Dendritic cell treated with granulocyte-macrophage colony-stimulating factor and Interleukin-4, amounts not matched to agents 40 ng/mL and 50 ng/mL, for 4 days (primary cell): ENCODE data around the gene TRIM33.
"Not testable (repeated sequence)": the region's sequence is repeated elsewhere in the genome, so short reads cannot be mapped to it uniquely, and the experiment has no call there.

Experiments
- H3K27ac Mint-ChIP-seq: one replicate; pipeline ENCODE4 v1.8.0; 2022; ENCODE audit warnings: mild to moderate bottlenecking, mixed read lengths
- H3K27me3 Mint-ChIP-seq: one replicate; pipeline ENCODE4 v1.8.0; 2022; ENCODE audit warnings: mild to moderate bottlenecking, mixed read lengths
- H3K36me3 Mint-ChIP-seq: one replicate; pipeline ENCODE4 v1.8.0; 2022; ENCODE audit warnings: low read depth, mixed read lengths
- H3K4me1 Mint-ChIP-seq: one replicate; pipeline ENCODE4 v1.8.0; 2022; ENCODE audit warnings: low read depth, mixed read lengths
- H3K4me3 Mint-ChIP-seq: one replicate; pipeline ENCODE4 v1.8.0; 2022; ENCODE audit warnings: mild to moderate bottlenecking, moderate library complexity, mixed read lengths
- H3K9me3 Mint-ChIP-seq: one replicate; pipeline ENCODE4 v1.8.0; 2022; ENCODE audit warnings: mixed read lengths
- intact Hi-C: fragments of 100-400 bp; cut with micrococcal nuclease; formaldehyde crosslinking; loops from one replicate; pipeline ENCODE4 v1.15.0; 2022

Gene TRIM33

DNA sequence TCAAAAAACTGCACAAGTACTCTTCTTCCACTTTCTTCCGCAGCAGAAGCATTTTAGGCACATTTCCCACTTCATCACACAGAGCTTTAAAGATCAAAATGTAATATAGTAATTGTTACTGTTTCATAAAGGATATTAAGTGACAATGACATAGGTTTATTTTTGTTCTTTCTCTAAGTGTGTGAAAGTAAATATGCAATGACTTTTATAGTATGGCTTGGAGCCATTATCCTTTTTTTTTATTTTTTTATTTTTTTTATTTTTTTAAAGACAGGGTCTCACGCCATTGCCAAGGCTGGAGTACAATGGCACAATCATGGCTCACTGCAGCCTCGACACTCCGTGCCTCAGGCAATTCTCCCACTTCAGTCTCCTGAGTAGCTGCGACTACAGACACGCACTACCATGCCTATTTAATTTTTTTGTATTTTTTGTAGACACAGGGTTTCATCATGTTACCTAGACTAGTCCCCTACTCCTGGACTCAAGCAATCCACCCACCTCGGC, 7.0 kb downstream of the TRIM33 start:
- no peak overlapping the region for H3K27ac Mint-ChIP-seq
- no peak overlapping the region for H3K4me3 Mint-ChIP-seq
- intact Hi-C loops, result no loop called here
- no peaks in the 10 kb centered on the region for H3K9me3 Mint-ChIP-seq
- peaks cover 9% of the 10 kb centered on the region for H3K36me3 Mint-ChIP-seq
- peaks cover 62% of the 10 kb centered on the region for H3K4me1 Mint-ChIP-seq
- no peaks in the 10 kb centered on the region for H3K27me3 Mint-ChIP-seq

DNA sequence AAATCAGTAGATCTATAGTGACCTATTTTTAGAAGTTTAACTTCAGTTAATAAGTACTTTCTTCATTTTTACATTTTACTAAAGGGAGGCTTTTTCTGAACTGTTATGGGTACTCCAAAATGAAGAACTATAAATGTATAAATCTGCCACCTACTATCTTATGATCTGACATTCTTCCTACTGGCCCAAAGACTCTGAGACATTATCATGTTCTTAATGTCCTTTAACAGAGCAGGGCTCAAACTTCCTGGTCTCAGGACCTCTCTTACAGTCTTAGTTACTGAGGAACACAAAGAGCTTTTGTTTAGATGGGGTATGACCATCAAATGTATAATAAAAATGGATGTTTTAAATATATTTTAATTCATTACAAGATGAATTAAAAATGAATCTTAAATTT, 8.9 kb downstream of the TRIM33 start:
- Mint-ChIP-seq H3K27ac (no peak overlapping the region), H3K36me3 (peaks cover 13% of the 10 kb centered on the region), H3K27me3 (no peaks in the 10 kb centered on the region), H3K4me1 (peaks cover 50% of the 10 kb centered on the region), H3K9me3 (no peaks in the 10 kb centered on the region), H3K4me3 (no peak overlapping the region)
- intact Hi-C loops, result no loop called here

DNA sequence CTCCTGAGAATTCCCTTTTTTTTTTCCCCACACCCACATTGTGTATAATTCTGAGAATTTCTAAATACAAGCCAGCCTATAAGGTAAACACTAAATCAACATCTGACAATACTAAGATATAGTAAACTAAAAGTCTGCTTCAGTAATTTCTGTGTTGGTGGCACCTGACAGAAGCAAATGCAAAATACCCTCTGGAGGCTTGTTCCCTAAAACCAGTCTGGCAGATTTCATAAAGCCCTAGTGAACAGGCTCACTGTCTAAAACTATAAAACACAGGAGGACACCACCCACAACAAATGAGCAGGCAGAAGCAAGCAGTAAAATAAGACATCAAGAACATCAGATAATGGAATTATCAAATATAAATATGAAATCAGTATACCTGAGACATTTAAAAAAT, 11.5 kb downstream of the TRIM33 start:
- peaks cover 6% of the 10 kb centered on the region for H3K36me3 Mint-ChIP-seq
- H3K27ac Mint-ChIP-seq, result peak overlapping the region; percentile 37
- no peaks in the 10 kb centered on the region for H3K27me3 Mint-ChIP-seq
- intact Hi-C loops, result no loop called here
- H3K9me3 Mint-ChIP-seq, result no peaks in the 10 kb centered on the region
- H3K4me3 Mint-ChIP-seq, result no peak overlapping the region
- H3K4me1 Mint-ChIP-seq, result peaks cover 40% of the 10 kb centered on the region

DNA sequence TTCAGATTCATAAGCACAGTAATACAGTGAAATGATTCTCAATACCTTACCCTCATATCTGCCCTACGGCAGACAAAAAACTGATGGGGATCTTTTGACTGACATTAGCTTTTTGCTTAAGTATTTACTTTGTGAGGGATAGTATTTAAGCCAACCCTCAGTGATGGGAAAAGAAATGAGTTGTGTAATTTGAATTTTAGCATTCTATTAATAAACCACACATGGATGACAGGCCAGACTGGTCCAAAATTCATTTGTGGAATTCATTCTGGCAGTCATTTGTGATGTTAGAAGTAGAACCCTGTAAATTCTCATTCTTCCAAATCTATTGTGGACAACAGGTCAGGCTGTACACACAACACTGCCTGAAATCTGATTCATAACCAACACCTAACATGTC, 14.9 kb downstream of the TRIM33 start:
- Mint-ChIP-seq H3K27ac (no peak overlapping the region), H3K4me1 (peaks cover 27% of the 10 kb centered on the region), H3K27me3 (no peaks in the 10 kb centered on the region), H3K4me3 (no peak overlapping the region), H3K9me3 (peaks cover 14% of the 10 kb centered on the region), H3K36me3 (peaks cover 21% of the 10 kb centered on the region)
- intact Hi-C loops, result no loop called here

DNA sequence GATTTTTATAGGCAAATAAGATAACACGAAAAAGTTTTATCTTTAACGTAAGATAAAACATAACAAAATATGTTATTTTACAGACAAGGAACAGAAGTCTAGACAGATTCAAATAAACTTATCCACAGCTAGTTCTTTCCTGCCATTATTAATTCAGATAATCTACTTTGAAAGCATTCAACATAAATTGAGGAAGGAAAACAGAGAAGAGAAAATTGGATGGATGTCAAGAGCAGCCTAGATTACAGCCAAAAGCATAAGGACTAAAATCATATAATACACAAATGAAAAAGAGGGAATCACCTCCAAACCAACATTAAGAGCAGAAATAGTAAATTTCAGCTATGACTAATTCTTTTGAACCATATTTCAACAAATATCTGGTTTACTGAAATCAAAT, 15.5 kb downstream of the TRIM33 start:
- intact Hi-C loops, result no loop called here
- Mint-ChIP-seq H3K9me3 (peaks cover 14% of the 10 kb centered on the region), H3K27me3 (no peaks in the 10 kb centered on the region), H3K4me1 (peaks cover 27% of the 10 kb centered on the region), H3K27ac (no peak overlapping the region), H3K4me3 (no peak overlapping the region), H3K36me3 (peaks cover 21% of the 10 kb centered on the region)

DNA sequence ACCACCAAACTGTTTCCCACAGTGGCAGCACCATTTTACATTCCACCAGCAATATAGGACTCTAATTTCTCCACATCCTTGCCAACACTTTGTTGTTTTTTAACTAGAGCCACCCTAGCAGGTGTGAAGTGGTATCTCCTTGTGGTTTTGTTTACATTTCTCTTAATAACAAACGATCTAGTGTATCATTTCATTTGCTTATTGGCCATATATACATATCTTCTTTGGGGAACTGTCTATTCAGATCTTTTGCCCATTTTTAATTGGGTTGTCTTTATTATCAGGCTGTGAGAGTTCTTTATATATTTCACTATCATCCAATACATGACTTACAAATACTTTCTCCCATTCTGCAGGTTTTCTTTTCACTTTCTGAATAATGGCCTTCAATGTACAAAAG, 18.0 kb downstream of the TRIM33 start:
- Mint-ChIP-seq H3K27me3 (no peaks in the 10 kb centered on the region), H3K4me1 (peaks cover 23% of the 10 kb centered on the region), H3K9me3 (peaks cover 14% of the 10 kb centered on the region), H3K4me3 (no peak overlapping the region), H3K36me3 (peaks cover 21% of the 10 kb centered on the region), H3K27ac (no peak overlapping the region)
- intact Hi-C loops, result no loop called here

DNA sequence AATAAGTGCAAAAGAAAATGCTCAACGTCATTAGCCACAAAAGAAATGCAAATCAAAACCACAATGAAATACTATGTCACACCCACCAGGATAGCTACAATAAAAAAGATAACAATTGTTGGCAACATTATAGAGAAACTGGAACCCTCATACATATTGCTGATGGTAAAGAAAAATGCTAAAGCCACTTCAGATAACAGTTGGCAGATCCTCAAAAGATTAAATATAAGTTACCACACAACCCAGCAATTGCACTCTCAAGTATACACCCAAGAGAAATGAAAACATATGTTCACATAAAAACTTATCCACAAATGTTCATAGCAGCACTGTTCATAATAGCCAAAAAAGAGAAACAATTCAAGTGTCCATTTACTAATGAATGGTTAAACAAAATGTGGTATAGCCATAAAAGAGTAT, 20.7 kb downstream of the TRIM33 start:
- Mint-ChIP-seq H3K4me1 (peaks cover 15% of the 10 kb centered on the region), H3K9me3 (peaks cover 14% of the 10 kb centered on the region), H3K36me3 (peaks cover 15% of the 10 kb centered on the region), H3K27ac (no peak overlapping the region), H3K27me3 (no peaks in the 10 kb centered on the region), H3K4me3 (no peak overlapping the region)
- intact Hi-C loops, result no loop called here

DNA sequence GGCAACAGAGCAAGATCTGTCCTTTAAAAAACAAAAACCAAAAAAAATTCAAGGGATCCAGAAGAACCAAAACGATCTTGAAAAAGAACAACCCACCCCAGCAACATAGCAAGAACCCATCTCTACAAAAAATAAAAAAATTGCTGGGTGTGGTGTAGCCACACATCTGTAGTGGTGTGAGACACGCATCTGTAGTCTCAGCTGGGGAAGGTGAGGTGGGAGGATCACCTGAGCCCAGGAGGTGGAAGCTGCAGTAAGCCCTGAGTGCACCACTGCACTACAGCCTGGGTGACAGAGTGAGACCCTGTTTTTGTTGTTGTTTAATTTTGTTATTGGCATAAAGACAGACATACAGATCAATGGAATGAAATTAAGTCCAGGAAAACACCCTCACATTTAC, 22.3 kb downstream of the TRIM33 start:
- H3K4me3 Mint-ChIP-seq, result no peak overlapping the region
- H3K27me3 Mint-ChIP-seq, result no peaks in the 10 kb centered on the region
- no peak overlapping the region for H3K27ac Mint-ChIP-seq
- H3K4me1 Mint-ChIP-seq, result peaks cover 15% of the 10 kb centered on the region
- peaks cover 12% of the 10 kb centered on the region for H3K9me3 Mint-ChIP-seq
- peaks cover 8% of the 10 kb centered on the region for H3K36me3 Mint-ChIP-seq
- intact Hi-C loops, result no loop called here

DNA sequence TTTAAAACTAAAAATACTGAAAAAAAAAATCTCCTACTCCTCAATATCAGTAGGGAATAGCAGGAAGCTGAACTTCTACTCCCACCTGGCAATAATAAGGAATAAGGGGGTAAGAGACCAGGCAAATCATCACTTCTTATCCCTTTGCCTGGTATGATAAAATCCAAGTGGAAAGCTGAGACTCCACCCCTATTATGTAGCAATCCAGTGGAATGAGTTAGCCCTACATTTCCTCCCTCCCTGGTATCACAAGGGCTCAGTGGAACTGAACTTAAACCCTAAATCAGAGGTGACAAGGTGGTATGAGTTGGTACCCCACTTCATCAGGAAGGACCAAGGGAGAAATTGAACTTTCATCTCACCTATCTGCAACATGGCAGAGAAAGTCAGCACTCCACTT, 25.7 kb downstream of the TRIM33 start:
- Mint-ChIP-seq H3K9me3 (peaks cover 17% of the 10 kb centered on the region), H3K36me3 (peaks cover 7% of the 10 kb centered on the region), H3K4me3 (no peak overlapping the region), H3K27ac (no peak overlapping the region), H3K27me3 (no peaks in the 10 kb centered on the region), H3K4me1 (peaks cover 29% of the 10 kb centered on the region)
- intact Hi-C loops, result no loop called here

DNA sequence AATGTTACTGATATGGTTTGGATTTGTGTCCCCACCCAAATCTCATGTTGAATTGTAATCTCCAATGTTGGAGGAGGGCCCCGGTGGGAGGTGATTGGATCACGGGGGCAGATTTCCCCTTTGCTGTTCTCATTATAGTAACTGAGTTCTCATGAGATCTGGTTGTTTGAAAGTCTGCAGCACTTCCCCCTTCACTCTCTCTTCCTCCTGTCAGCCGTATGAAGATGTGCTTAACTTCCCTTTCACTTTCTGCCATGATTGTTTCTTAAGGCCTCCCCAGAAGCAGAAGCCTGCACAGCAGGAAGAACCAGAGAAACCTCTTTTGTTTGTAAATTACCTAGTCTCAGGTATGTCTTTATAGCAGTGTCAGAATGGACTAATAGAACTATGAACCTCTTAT, 28.4 kb downstream of the TRIM33 start:
- H3K4me3 Mint-ChIP-seq, result no peak overlapping the region
- no peaks in the 10 kb centered on the region for H3K27me3 Mint-ChIP-seq
- peaks cover 31% of the 10 kb centered on the region for H3K4me1 Mint-ChIP-seq
- peak overlapping the region; percentile 29 for H3K27ac Mint-ChIP-seq
- intact Hi-C loops, result no loop called here
- peaks cover 29% of the 10 kb centered on the region for H3K9me3 Mint-ChIP-seq
- peaks cover 23% of the 10 kb centered on the region for H3K36me3 Mint-ChIP-seq

DNA sequence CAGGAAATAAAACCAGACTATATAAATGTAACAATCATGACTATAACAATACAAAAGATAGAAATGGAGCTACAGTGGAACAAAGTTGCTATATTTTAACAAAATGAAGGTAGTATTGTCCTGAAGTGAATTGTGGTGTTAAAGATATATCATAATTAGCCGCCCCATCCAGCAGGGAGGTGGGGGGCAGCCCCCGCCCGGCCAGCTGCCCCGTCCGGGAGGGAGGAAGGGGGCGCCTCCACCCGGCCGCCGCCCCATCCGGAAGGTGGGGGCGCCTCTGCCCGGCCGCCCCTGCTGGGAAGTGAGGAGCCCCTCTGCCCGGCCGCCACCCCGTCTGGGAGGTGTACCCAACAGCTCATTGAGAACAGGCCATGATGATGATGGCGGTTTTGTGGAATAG, 31.4 kb downstream of the TRIM33 start:
- H3K4me3 Mint-ChIP-seq, intact Hi-C loops, H3K27me3 Mint-ChIP-seq, H3K27ac Mint-ChIP-seq: not testable (repeated sequence)
- Mint-ChIP-seq H3K4me1 (peaks cover 31% of the 10 kb centered on the region), H3K36me3 (peaks cover 32% of the 10 kb centered on the region), H3K9me3 (peaks cover 29% of the 10 kb centered on the region)

DNA sequence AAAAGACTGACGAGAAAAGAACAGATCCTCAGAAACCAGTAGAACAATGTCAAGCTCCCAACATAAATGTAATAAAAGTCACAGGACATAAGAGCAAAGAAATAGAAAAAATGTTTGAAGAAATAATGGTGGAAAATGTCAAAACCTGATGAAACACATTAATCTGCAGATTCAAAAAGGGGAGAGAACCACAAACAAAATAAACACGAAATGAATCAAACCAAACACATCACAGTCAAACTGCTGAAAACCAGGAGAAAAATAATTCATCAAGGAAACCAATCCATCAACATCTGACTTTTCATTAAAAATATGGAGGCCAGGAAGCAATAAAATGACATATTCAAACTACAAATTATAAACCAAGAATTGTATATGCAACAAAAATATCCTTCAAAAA, 31.9 kb downstream of the TRIM33 start:
- intact Hi-C loops, result no loop called here
- no peak overlapping the region for H3K27ac Mint-ChIP-seq
- H3K9me3 Mint-ChIP-seq, result peaks cover 29% of the 10 kb centered on the region
- peaks cover 31% of the 10 kb centered on the region for H3K4me1 Mint-ChIP-seq
- no peaks in the 10 kb centered on the region for H3K27me3 Mint-ChIP-seq
- no peak overlapping the region for H3K4me3 Mint-ChIP-seq
- H3K36me3 Mint-ChIP-seq, result peaks cover 32% of the 10 kb centered on the region

DNA sequence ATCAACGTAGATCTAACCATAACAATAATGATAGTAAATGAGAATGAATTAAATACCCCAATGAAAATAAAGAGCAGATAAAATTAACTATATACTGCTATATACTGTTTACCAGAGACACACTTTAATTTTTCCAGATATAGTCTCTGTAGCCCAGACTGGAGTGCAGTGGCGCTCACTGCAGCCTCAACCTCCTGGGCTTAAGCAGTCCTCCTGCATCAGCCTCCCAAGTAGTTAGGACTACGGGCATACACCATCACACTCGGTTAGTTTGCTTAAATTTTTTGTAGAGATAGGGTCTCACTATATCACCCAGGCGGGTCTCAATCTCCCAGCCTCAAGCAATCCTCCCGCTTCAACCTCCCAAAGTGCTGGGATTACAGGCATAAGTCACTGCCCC, 37.2 kb downstream of the TRIM33 start:
- peaks cover 13% of the 10 kb centered on the region for H3K9me3 Mint-ChIP-seq
- H3K4me1 Mint-ChIP-seq, result peaks cover 27% of the 10 kb centered on the region
- intact Hi-C loops, result no loop called here
- H3K27me3 Mint-ChIP-seq, result no peaks in the 10 kb centered on the region
- H3K27ac Mint-ChIP-seq, result peak overlapping the region; percentile 3
- no peak overlapping the region for H3K4me3 Mint-ChIP-seq
- H3K36me3 Mint-ChIP-seq, result peaks cover 32% of the 10 kb centered on the region

DNA sequence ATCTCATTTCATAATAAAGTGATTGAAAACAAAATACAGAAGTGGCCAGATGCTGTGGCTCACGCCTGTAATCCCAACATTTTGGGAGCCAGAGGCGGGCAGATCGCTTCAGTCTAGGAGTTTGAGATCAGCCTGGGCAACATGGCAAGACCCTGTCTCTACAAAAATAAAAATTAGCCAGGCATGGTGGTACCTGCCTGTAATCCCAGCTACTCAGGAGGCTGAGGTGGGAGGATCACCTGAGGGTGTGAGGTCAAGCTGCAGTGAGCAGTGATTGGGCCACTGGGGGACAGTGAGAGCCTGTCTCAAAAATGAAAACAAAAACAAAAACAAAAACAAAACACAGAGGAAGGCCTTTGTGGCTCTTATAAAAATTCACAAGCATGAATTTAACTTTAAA, 38.6 kb downstream of the TRIM33 start:
- Mint-ChIP-seq H3K27me3 (no peaks in the 10 kb centered on the region), H3K4me1 (peaks cover 34% of the 10 kb centered on the region), H3K36me3 (peaks cover 31% of the 10 kb centered on the region), H3K4me3 (no peak overlapping the region), H3K9me3 (peaks cover 11% of the 10 kb centered on the region), H3K27ac (no peak overlapping the region)
- intact Hi-C loops, result no loop called here

DNA sequence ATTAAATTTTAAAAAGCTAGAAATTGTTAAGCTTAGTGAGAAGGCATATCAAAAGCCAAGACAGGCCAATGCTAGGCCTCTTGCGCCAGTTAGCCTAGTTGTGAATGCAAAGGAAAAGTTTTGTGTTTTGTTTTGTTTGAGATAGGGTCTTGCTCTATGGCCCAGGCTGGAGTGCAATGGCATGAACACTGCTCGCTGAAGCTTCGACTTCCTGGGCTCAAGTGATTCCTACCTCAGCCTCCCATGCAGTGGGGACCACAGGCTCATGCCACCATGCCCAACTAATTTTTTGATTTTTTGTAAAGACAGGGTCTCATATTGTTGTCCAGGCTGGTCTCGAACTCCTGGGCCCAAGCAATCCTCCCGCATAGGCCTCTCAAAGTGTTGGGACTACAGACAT, 40.3 kb downstream of the TRIM33 start:
- peaks cover 31% of the 10 kb centered on the region for H3K36me3 Mint-ChIP-seq
- H3K4me3 Mint-ChIP-seq, result no peak overlapping the region
- intact Hi-C loops, result no loop called here
- H3K4me1 Mint-ChIP-seq, result peaks cover 44% of the 10 kb centered on the region
- no peaks in the 10 kb centered on the region for H3K27me3 Mint-ChIP-seq
- no peak overlapping the region for H3K27ac Mint-ChIP-seq
- peaks cover 11% of the 10 kb centered on the region for H3K9me3 Mint-ChIP-seq
